Hematopoietic multipotent progenitor cell treated with erythropoietin and hydrocortisone succinate and interleukin-3 and kit ligand, for 6 days (in vitro differentiated cells): Measurements from ENCODE around the gene ALPP.
"Not testable (repeated sequence)": the region's sequence is repeated elsewhere in the genome, so short reads cannot be mapped to it uniquely, and the experiment has no call there.

Source experiments
- DNase-seq: peaks from one replicate; pipeline ENCODE4 v3.0.0-alpha.2; 2015

ALPP gene

GRCh38 chr2:232382331-232383225 is 4.0 kb downstream of the ALPP start:
- no peak for DNase-seq

- no peak for DNase-seq
These were observed 5.9 kb downstream of the ALPP start for GRCh38 chr2:232384466-232384865.

GRCh38 chr2:232385058-232385457 is 6.5 kb downstream of the ALPP start:
- not testable (repeated sequence) for DNase-seq

- peak; percentile 35 for DNase-seq
These were observed 7.3 kb downstream of the ALPP start for GRCh38 chr2:232385660-232386489.

GRCh38 chr2:232386490-232386739 is 7.9 kb downstream of the ALPP start:
- no peak for DNase-seq

- DNase-seq: no peak
These were observed 8.3 kb downstream of the ALPP start for GRCh38 chr2:232386740-232387450.

- DNase-seq: no peak
These were observed 9.1 kb downstream of the ALPP start for GRCh38 chr2:232387451-232388171.

- no peak for DNase-seq
These were observed 9.9 kb downstream of the ALPP start for GRCh38 chr2:232388324-232388891.

- DNase-seq: no peak
These were observed 10.8 kb downstream of the ALPP start for GRCh38 chr2:232389327-232389726.

GRCh38 chr2:232390661-232391060 is 12.1 kb downstream of the ALPP start:
- no peak for DNase-seq

- no peak for DNase-seq
These were observed 15.0 kb downstream of the ALPP start for GRCh38 chr2:232393556-232393955.

- not testable (repeated sequence) for DNase-seq
These were observed 15.9 kb downstream of the ALPP start for GRCh38 chr2:232394431-232394830.

- DNase-seq: no peak
These were observed 17.0 kb downstream of the ALPP start for GRCh38 chr2:232395586-232395985.

- DNase-seq: no peak
These were observed 18.1 kb downstream of the ALPP start for GRCh38 chr2:232396683-232397082.

GRCh38 chr2:232398293-232399034 is 19.9 kb downstream of the ALPP start:
- no peak for DNase-seq

- DNase-seq: no peak
These were observed 21.9 kb downstream of the ALPP start for GRCh38 chr2:232400256-232401015.

- DNase-seq: no peak
These were observed 24.0 kb downstream of the ALPP start for GRCh38 chr2:232402518-232402917.

- DNase-seq: no peak
These were observed 27.5 kb downstream of the ALPP start for GRCh38 chr2:232405943-232406510.

GRCh38 chr2:232406556-232407310 is 28.2 kb downstream of the ALPP start, which contains the start of gene ALPG:
ALPG (plus strand) TSS chr2:232406844; CDS start chr2:232406895, 51 bp downstream.
- no peak for DNase-seq
